ENCODE data around the gene GADL1.

GADL1 gene

DNA sequence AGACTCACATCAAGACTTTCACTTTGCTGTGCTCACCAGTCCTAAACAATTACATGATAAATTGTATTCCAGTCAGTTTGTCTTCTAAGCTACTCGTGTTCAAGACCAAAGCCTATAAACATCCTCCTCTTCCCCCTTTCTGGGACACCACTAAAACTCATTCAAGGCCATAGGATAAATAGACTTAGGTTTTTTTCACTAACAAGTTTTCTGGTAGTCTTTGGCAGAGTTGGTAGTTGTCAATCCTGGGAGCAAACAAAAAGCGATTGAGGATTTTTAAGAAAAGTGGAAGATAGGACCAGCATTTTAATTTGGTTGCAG is 173.2 kb downstream of the GADL1 start:
- 100% methylated on average over 1 of the region's 2 CpGs for WGBS (ENCODE audit: insufficient coverage)
- H3K4me1 ChIP-seq (ENCODE audit: control extremely low read depth in 1 of 4, control insufficient read depth in 4 of 4, insufficient read depth in 4 of 4, low read length in 3 of 4) = no peaks in the 10 kb centered on the region
- POLR2A ChIA-PET = no interaction called here
- H3K4me3 ChIP-seq (ENCODE audit: control insufficient read depth in 1 of 7, extremely low read depth in 1 of 7, insufficient read depth in 4 of 7, low read depth in 2 of 7, low read length in 6 of 7) = no peak overlapping the region
- no peaks in the 10 kb centered on the region for H3K9me3 ChIP-seq (ENCODE audit: control extremely low read depth in 1 of 5, control insufficient read depth in 4 of 5, insufficient read depth in 2 of 5, low read depth in 1 of 5, low read length in 4 of 5)
- H3K27me3 ChIP-seq (replicated peaks in 2 of 5; ENCODE audit: control insufficient read depth in 4 of 5, insufficient read depth in 5 of 5, low read length in 4 of 5) = no peaks in the 10 kb centered on the region
- H3K27ac ChIP-seq (ENCODE audit: insufficient read depth in 1 of 2, low read depth in 1 of 2, low read length in 2 of 2, poor library complexity in 1 of 2, severe bottlenecking in 2 of 2) = no peak overlapping the region
- CTCF ChIA-PET = interaction anchor here (1.3 kb wide), 1 partner anchor 27 kb away, joined by 5 read pairs; no protein-coding TSS in a partner anchor
- DNase-seq = no peak
- no peaks in the 10 kb centered on the region for H3K36me3 ChIP-seq (ENCODE audit: control insufficient read depth in 4 of 4, insufficient read depth in 4 of 4, low read length in 3 of 4)

DNA sequence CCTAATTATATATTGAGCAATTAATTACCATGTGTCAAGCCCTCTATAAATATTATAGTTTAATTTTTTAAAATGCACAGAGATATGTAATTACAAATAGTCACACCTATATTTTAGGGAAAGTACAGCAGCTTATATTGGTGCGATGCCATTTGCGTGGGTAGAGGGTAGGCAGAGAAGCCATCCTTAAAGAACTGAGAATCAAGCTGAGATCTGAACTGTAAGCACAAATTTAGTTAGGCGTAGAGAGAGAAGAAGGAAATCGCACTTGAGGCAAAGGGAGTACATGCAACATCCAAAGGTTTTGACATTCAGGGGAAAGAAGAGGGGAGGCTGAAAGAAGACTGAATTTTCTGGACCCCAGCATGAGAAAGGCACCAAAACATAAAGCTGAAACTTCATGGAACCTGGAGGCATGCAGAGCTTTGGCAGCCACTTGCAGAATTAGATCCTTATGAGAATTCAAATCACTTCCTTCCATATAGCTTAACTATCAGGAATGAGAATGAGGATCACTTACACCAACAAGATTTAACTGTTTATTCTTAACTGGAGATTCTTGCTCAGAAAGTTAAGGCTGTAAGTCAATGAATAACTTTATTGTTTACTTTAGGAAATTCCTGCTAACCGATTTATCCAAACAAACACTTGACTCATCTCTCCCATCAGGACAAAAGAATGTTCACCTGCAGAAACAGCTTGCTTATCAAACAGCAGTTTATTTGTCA is 173.7 kb downstream of the GADL1 start:
- no peak for DNase-seq
- Histone ChIP-seq H3K36me3 (ENCODE audit: control insufficient read depth in 4 of 4, insufficient read depth in 4 of 4, low read length in 3 of 4) (no peaks in the 10 kb centered on the region), H3K4me1 (ENCODE audit: control extremely low read depth in 1 of 4, control insufficient read depth in 4 of 4, insufficient read depth in 4 of 4, low read length in 3 of 4) (no peaks in the 10 kb centered on the region), H3K27me3 (replicated peaks in 2 of 5; ENCODE audit: control insufficient read depth in 4 of 5, insufficient read depth in 5 of 5, low read length in 4 of 5) (no peaks in the 10 kb centered on the region), H3K9me3 (ENCODE audit: control extremely low read depth in 1 of 5, control insufficient read depth in 4 of 5, insufficient read depth in 2 of 5, low read depth in 1 of 5, low read length in 4 of 5) (no peaks in the 10 kb centered on the region), H3K4me3 (ENCODE audit: control insufficient read depth in 1 of 7, extremely low read depth in 1 of 7, insufficient read depth in 4 of 7, low read depth in 2 of 7, low read length in 6 of 7) (no peak overlapping the region), H3K27ac (ENCODE audit: insufficient read depth in 1 of 2, low read depth in 1 of 2, low read length in 2 of 2, poor library complexity in 1 of 2, severe bottlenecking in 2 of 2) (no peak overlapping the region)
- WGBS (ENCODE audit: insufficient coverage) = 95% methylated on average over 4 of the region's 5 CpGs
- ChIA-PET CTCF (interaction anchor here (1.3 kb wide), 1 partner anchor 26 kb away, joined by 5 read pairs; no protein-coding TSS in a partner anchor), POLR2A (no interaction called here)

DNA sequence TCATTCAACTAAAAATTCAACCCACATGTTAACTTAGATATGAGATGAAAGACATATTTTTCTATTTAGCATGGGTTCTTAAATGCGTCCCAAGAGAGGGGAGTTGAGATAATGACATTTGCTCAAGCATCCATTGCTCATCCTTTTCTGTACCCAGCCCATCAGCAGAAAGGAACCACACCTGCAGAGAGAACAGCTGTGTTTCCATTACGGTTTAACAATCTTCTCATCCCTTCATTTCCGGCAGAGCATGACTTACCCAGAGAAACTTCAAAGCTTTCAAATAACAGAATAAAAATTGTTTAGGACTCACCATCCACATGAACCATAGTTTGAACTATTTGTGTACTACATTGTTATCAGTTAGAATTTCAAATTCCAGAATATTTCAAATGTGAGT is 174.9 kb downstream of the GADL1 start:
- Histone ChIP-seq H3K27ac (ENCODE audit: insufficient read depth in 1 of 2, low read depth in 1 of 2, low read length in 2 of 2, poor library complexity in 1 of 2, severe bottlenecking in 2 of 2) (no peak overlapping the region), H3K4me1 (ENCODE audit: control extremely low read depth in 1 of 4, control insufficient read depth in 4 of 4, insufficient read depth in 4 of 4, low read length in 3 of 4) (no peaks in the 10 kb centered on the region), H3K9me3 (ENCODE audit: control extremely low read depth in 1 of 5, control insufficient read depth in 4 of 5, insufficient read depth in 2 of 5, low read depth in 1 of 5, low read length in 4 of 5) (peaks cover 0 to 7% (median under 1%) of the 10 kb centered on the region in 5 experiments), H3K36me3 (ENCODE audit: control insufficient read depth in 4 of 4, insufficient read depth in 4 of 4, low read length in 3 of 4) (no peaks in the 10 kb centered on the region), H3K4me3 (ENCODE audit: control insufficient read depth in 1 of 7, extremely low read depth in 1 of 7, insufficient read depth in 4 of 7, low read depth in 2 of 7, low read length in 6 of 7) (no peak overlapping the region), H3K27me3 (replicated peaks in 2 of 5; ENCODE audit: control insufficient read depth in 4 of 5, insufficient read depth in 5 of 5, low read length in 4 of 5) (no peaks in the 10 kb centered on the region)
- no peak for DNase-seq
- CTCF ChIA-PET = no interaction called here
- POLR2A ChIA-PET = no interaction called here
- WGBS (ENCODE audit: insufficient coverage) = 100% methylated on average over 1 of the region's 3 CpGs

DNA sequence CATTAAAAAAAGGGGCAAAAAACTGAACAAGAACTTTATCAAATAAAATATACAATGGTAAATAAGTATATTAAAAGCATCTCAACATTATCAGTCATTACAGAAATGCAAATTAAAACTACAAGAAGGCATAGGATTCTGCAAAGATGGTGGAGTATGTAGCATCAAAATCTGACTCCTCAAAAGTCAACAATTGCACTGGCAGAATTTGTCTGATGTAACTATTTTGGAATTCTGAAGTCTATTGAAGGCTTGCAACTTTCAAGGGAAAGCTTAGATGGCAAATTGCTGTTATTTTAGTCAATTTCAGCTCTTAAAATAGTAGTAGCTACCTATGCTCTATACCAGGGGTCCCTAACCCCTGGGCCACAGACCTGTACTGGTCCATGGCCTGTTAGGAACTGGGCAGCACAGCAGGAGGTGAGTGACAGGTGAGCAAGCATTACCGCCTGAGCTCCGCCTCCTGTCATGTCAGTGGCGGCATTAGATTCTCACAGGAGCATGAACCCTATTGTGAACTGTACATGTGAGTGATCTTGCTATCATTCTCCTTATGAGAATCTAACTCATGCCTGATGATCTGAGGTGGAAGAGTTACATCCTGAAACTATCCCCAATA is 180.5 kb downstream of the GADL1 start:
- ChIA-PET CTCF (no interaction called here), POLR2A (no interaction called here)
- Histone ChIP-seq H3K27ac (ENCODE audit: insufficient read depth in 1 of 2, low read depth in 1 of 2, low read length in 2 of 2, poor library complexity in 1 of 2, severe bottlenecking in 2 of 2) (no peak overlapping the region), H3K27me3 (replicated peaks in 2 of 5; ENCODE audit: control insufficient read depth in 4 of 5, insufficient read depth in 5 of 5, low read length in 4 of 5) (no peaks in the 10 kb centered on the region), H3K9me3 (ENCODE audit: control extremely low read depth in 1 of 5, control insufficient read depth in 4 of 5, insufficient read depth in 2 of 5, low read depth in 1 of 5, low read length in 4 of 5) (peaks cover 0 to 12% (median 2%) of the 10 kb centered on the region in 5 experiments), H3K4me1 (ENCODE audit: control extremely low read depth in 1 of 4, control insufficient read depth in 4 of 4, insufficient read depth in 4 of 4, low read length in 3 of 4) (no peaks in the 10 kb centered on the region), H3K36me3 (ENCODE audit: control insufficient read depth in 4 of 4, insufficient read depth in 4 of 4, low read length in 3 of 4) (no peaks in the 10 kb centered on the region), H3K4me3 (ENCODE audit: control insufficient read depth in 1 of 7, extremely low read depth in 1 of 7, insufficient read depth in 4 of 7, low read depth in 2 of 7, low read length in 6 of 7) (no peak overlapping the region)
- no peak for DNase-seq
- 100% methylated on average over 3 of the region's 3 CpGs for WGBS (ENCODE audit: insufficient coverage)

DNA sequence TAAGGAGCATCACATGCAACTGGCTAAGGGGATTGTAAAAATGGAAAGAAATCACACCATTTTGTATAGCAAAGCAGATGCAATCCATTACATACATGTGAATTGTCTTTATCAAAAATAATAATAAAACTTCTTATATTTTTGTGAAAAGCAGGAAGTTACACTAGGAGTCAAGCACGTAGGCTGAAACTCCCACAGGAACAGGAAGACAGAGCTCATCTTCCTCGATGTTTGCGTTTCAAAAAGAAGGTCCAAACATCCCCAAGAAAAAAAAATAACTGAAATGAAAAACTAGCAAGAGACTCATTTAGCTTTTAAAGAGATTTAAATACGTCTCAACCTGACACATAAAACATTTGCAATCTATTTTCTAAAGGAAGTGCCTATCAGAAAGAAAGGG is 181.5 kb downstream of the GADL1 start:
- Histone ChIP-seq H3K9me3 (ENCODE audit: control extremely low read depth in 1 of 5, control insufficient read depth in 4 of 5, insufficient read depth in 2 of 5, low read depth in 1 of 5, low read length in 4 of 5) (peaks cover 0 to 12% (median 2%) of the 10 kb centered on the region in 5 experiments), H3K27me3 (replicated peaks in 2 of 5; ENCODE audit: control insufficient read depth in 4 of 5, insufficient read depth in 5 of 5, low read length in 4 of 5) (no peaks in the 10 kb centered on the region), H3K4me3 (ENCODE audit: control insufficient read depth in 1 of 7, extremely low read depth in 1 of 7, insufficient read depth in 4 of 7, low read depth in 2 of 7, low read length in 6 of 7) (no peak overlapping the region), H3K4me1 (ENCODE audit: control extremely low read depth in 1 of 4, control insufficient read depth in 4 of 4, insufficient read depth in 4 of 4, low read length in 3 of 4) (no peaks in the 10 kb centered on the region), H3K36me3 (ENCODE audit: control insufficient read depth in 4 of 4, insufficient read depth in 4 of 4, low read length in 3 of 4) (no peaks in the 10 kb centered on the region), H3K27ac (ENCODE audit: insufficient read depth in 1 of 2, low read depth in 1 of 2, low read length in 2 of 2, poor library complexity in 1 of 2, severe bottlenecking in 2 of 2) (no peak overlapping the region)
- CTCF ChIA-PET = interaction anchor here (1.4 kb wide), 1 partner anchor 38 kb away, joined by 3 read pairs; no protein-coding TSS in a partner anchor
- WGBS (ENCODE audit: insufficient coverage) = 17% methylated on average over 1 of the region's 4 CpGs
- no peak for DNase-seq
- POLR2A ChIA-PET = no interaction called here

DNA sequence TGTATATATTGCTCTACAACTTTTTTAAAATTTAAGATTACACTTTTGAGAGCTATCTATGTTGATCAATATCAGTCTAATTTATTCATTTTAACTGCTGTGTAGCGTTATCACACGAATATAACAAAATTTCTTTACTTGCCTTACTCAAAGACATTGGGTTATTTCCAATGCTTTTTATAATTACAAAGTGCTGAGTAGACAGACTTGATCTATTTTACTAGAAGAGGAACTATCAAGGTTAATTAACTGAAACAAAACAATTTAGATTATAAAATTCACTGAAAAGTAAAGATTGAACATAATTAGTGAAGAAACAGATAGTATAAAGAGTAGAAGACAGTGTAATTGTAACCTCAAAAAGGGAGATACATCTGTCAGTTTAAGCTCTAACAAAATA is 182.6 kb downstream of the GADL1 start:
- WGBS (ENCODE audit: insufficient coverage) = no CpG with 5 or more reads among the region's 2 CpGs
- Histone ChIP-seq H3K4me3 (ENCODE audit: control insufficient read depth in 1 of 7, extremely low read depth in 1 of 7, insufficient read depth in 4 of 7, low read depth in 2 of 7, low read length in 6 of 7) (no peak overlapping the region), H3K27me3 (replicated peaks in 2 of 5; ENCODE audit: control insufficient read depth in 4 of 5, insufficient read depth in 5 of 5, low read length in 4 of 5) (no peaks in the 10 kb centered on the region), H3K27ac (ENCODE audit: insufficient read depth in 1 of 2, low read depth in 1 of 2, low read length in 2 of 2, poor library complexity in 1 of 2, severe bottlenecking in 2 of 2) (no peak overlapping the region), H3K36me3 (ENCODE audit: control insufficient read depth in 4 of 4, insufficient read depth in 4 of 4, low read length in 3 of 4) (no peaks in the 10 kb centered on the region), H3K4me1 (ENCODE audit: control extremely low read depth in 1 of 4, control insufficient read depth in 4 of 4, insufficient read depth in 4 of 4, low read length in 3 of 4) (no peaks in the 10 kb centered on the region), H3K9me3 (ENCODE audit: control extremely low read depth in 1 of 5, control insufficient read depth in 4 of 5, insufficient read depth in 2 of 5, low read depth in 1 of 5, low read length in 4 of 5) (peaks cover 0 to 12% (median 2%) of the 10 kb centered on the region in 5 experiments)
- DNase-seq = no peak
- ChIA-PET CTCF (interaction anchor here (1.4 kb wide), 1 partner anchor 39 kb away, joined by 3 read pairs; no protein-coding TSS in a partner anchor), POLR2A (no interaction called here)

DNA sequence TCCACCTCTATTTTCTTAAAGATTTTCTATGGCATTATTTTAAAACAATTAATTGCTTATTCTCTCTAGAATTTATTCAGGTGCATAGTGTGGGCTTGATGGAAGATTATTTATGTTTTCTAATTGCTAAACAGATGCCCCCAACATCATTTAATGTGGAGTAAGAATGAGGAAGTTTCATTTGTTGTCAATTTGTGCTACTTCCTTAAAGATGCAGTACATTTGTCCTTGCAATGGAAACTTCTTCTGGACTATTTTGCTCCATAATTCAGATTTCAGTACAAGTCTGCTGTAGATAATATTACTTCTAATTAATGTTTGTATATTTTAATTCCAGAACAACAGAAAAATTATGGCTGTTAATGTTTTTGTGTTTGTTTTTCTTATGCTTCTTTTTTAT is 183.3 kb downstream of the GADL1 start:
- Histone ChIP-seq H3K27me3 (replicated peaks in 2 of 5; ENCODE audit: control insufficient read depth in 4 of 5, insufficient read depth in 5 of 5, low read length in 4 of 5) (no peaks in the 10 kb centered on the region), H3K27ac (ENCODE audit: insufficient read depth in 1 of 2, low read depth in 1 of 2, low read length in 2 of 2, poor library complexity in 1 of 2, severe bottlenecking in 2 of 2) (no peak overlapping the region), H3K36me3 (ENCODE audit: control insufficient read depth in 4 of 4, insufficient read depth in 4 of 4, low read length in 3 of 4) (no peaks in the 10 kb centered on the region), H3K9me3 (ENCODE audit: control extremely low read depth in 1 of 5, control insufficient read depth in 4 of 5, insufficient read depth in 2 of 5, low read depth in 1 of 5, low read length in 4 of 5) (peaks cover 0 to 12% (median 2%) of the 10 kb centered on the region in 5 experiments), H3K4me3 (ENCODE audit: control insufficient read depth in 1 of 7, extremely low read depth in 1 of 7, insufficient read depth in 4 of 7, low read depth in 2 of 7, low read length in 6 of 7) (no peak overlapping the region), H3K4me1 (ENCODE audit: control extremely low read depth in 1 of 4, control insufficient read depth in 4 of 4, insufficient read depth in 4 of 4, low read length in 3 of 4) (no peaks in the 10 kb centered on the region)
- ChIA-PET CTCF (no interaction called here), POLR2A (no interaction called here)
- peak in 2 of 3 donors; percentile 35 to 51 for DNase-seq

Data from common myeloid progenitor, CD34-positive (primary cell).